ENCODE measurements around the gene CSRNP3. TPM values are rescaled to one million over a fixed set of nuclear protein-coding genes. Genes with fewer than 3 reads are reported as not detected.

CSRNP3 gene
- total and polyA plus RNA-seq, 12 donors: 0.77 to 9.4 (median 4.7) TPM

- Histone ChIP-seq H3K27ac (no peak overlapping the region), H3K4me3 (no peak overlapping the region), H3K27me3 (no peaks in the 10 kb centered on the region), H3K4me1 (peaks cover 0 to 9% (median 0%) of the 10 kb centered on the region in 9 donors), H3K36me3 (no peaks in the 10 kb centered on the region), H3K9me3 (no peaks in the 10 kb centered on the region)
- ATAC-seq (no peak), DNase-seq (no peak)
- TF ChIP-seq, protein P1, sequence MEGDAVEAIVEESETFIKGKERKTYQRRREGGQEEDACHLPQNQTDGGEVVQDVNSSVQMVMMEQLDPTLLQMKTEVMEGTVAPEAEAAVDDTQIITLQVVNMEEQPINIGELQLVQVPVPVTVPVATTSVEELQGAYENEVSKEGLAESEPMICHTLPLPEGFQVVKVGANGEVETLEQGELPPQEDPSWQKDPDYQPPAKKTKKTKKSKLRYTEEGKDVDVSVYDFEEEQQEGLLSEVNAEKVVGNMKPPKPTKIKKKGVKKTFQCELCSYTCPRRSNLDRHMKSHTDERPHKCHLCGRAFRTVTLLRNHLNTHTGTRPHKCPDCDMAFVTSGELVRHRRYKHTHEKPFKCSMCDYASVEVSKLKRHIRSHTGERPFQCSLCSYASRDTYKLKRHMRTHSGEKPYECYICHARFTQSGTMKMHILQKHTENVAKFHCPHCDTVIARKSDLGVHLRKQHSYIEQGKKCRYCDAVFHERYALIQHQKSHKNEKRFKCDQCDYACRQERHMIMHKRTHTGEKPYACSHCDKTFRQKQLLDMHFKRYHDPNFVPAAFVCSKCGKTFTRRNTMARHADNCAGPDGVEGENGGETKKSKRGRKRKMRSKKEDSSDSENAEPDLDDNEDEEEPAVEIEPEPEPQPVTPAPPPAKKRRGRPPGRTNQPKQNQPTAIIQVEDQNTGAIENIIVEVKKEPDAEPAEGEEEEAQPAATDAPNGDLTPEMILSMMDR (IDR thresholded peaks at IDR 0.05): no peak
- WGBS, 2 donors: 89 to 95% methylated on average over 3 of the region's 3 CpGs
- intact Hi-C loops (cut with DNase I): loop anchor here in 1 of 10 donors (5.0 kb wide), 1 partner anchor 291 kb away; no protein-coding TSS in a partner anchor
Observed at GRCh38 chr2:165692906-165693305, 223.4 kb downstream of the CSRNP3 start.

- H3K4me3 ChIP-seq: no peak overlapping the region
- 96 to 97% methylated on average over 1 of the region's 1 CpG for WGBS, 2 donors
- no peak overlapping the region for H3K27ac ChIP-seq
- no peak for ATAC-seq
- DNase-seq: no peak
- intact Hi-C loops (cut with DNase I): loop anchor here in 1 of 10 donors (5.0 kb wide), 1 partner anchor 292 kb away; no protein-coding TSS in a partner anchor
- no peaks in the 10 kb centered on the region for H3K27me3 ChIP-seq
- TF ChIP-seq, protein P1 (IDR thresholded peaks at IDR 0.05): no peak
- no peaks in the 10 kb centered on the region for H3K36me3 ChIP-seq
- H3K4me1 ChIP-seq: peaks cover 0 to 9% (median 0%) of the 10 kb centered on the region in 9 donors
- H3K9me3 ChIP-seq: no peaks in the 10 kb centered on the region
Observed at GRCh38 chr2:165693838-165694237, 224.3 kb downstream of the CSRNP3 start.

- Histone ChIP-seq H3K27ac (no peak overlapping the region), H3K36me3 (no peaks in the 10 kb centered on the region), H3K27me3 (no peaks in the 10 kb centered on the region), H3K4me1 (peaks cover 0 to 5% (median 0%) of the 10 kb centered on the region in 9 donors), H3K4me3 (no peak overlapping the region), H3K9me3 (no peaks in the 10 kb centered on the region)
- ATAC-seq (no peak), DNase-seq (no peak)
- WGBS, 2 donors: 93% methylated on average over 4 of the region's 4 CpGs
- intact Hi-C loops (cut with DNase I): loop anchor here in 9 of 10 donors (1.0 to 5.0 kb wide), 7 partner anchors 246 to 299 kb away; no protein-coding TSS in a partner anchor
- TF ChIP-seq, protein P1 (IDR thresholded peaks at IDR 0.05): no peak
Observed at GRCh38 chr2:165697748-165698443, 228.4 kb downstream of the CSRNP3 start.

GRCh38 chr2:165698444-165698884, 229.0 kb downstream of the CSRNP3 start:
- ATAC-seq: peak in 7 of 8 donors; percentile 56 to 81 (median 69)
- intact Hi-C loops (cut with DNase I): loop anchor here in 6 of 10 donors (2.0 to 5.0 kb wide), 4 partner anchors 246 to 298 kb away; no protein-coding TSS in a partner anchor
- peaks cover 0 to 5% (median 0%) of the 10 kb centered on the region in 9 donors for H3K4me1 ChIP-seq
- no peak overlapping the region for H3K4me3 ChIP-seq
- H3K27me3 ChIP-seq: no peaks in the 10 kb centered on the region
- TF ChIP-seq, protein P1 (IDR thresholded peaks at IDR 0.05): peak in 8 of 9 donors; percentile 28 to 64 (median 44)
- WGBS, 2 donors: 4% methylated on average over 4 of the region's 4 CpGs
- no peak overlapping the region for H3K27ac ChIP-seq
- peak in 1 of 2 donors; percentile 24 for DNase-seq
- H3K36me3 ChIP-seq: no peaks in the 10 kb centered on the region
- no peaks in the 10 kb centered on the region for H3K9me3 ChIP-seq
